Esophagus squamous epithelium (tissue), 5 donors: ENCODE data around the gene RASSF3. TPM values are rescaled to one million over a fixed set of nuclear protein-coding genes. Genes with fewer than 3 reads are reported as not detected.

Experiments
- DNase-seq: peaks from one replicate; lab custom pipeline; 2025; lab: John Stamatoyannopoulos, UW
- H3K27ac ChIP-seq, 4 donors: fragments of 200-600 bp; sonication (generic); one replicate each; pipeline ENCODE4 v1.5.1; 2016 to 2019; ENCODE audit warnings: mild to moderate bottlenecking in 1 of 4
- H3K27me3 ChIP-seq, 4 donors: fragments of 200-600 bp; sonication (generic); 1 replicate in 3 of 4; 2 replicates in 1 of 4; pipeline versions ENCODE4 v1.5.1 to v1.6.0; 2017 to 2021; ENCODE audit warnings: antibody characterized with exemption in 1 of 4
- H3K36me3 ChIP-seq, 3 donors: fragments of 200-600 bp; sonication (generic); one replicate each; pipeline ENCODE4 v1.5.1; 2016 to 2019
- H3K4me1 ChIP-seq, 3 donors: fragments of 200-600 bp; sonication (generic); one replicate each; pipeline ENCODE4 v1.5.1; 2017 to 2019
- H3K4me3 ChIP-seq, 4 donors: fragments of 200-600 bp; sonication (generic); 1 replicate in 3 of 4; 2 replicates in 1 of 4; pipeline ENCODE4 v1.5.1; 2016 to 2019; ENCODE audit warnings: mild to moderate bottlenecking in 2 of 4, moderate library complexity in 1 of 4
- H3K9me3 ChIP-seq, 3 donors: fragments of 200-600 bp; sonication (generic); one replicate each; pipeline ENCODE4 v1.5.1; 2016 to 2019
- CTCF ChIP-seq, 6 experiments: fragments of 450-650 bp in 4 of 6; fragments of 200-600 bp in 2 of 6; sonication (generic) in 2 of 6; IDR thresholded peaks; one replicate each; pipeline ENCODE4 v1.5.1; 2016 to 2019; ENCODE audit warnings: antibody characterized with exemption in 6 of 6, mild to moderate bottlenecking in 4 of 6, moderate library complexity in 4 of 6
- POLR2A ChIP-seq, 4 donors: fragments of 450-650 bp; IDR thresholded peaks; one replicate each; pipeline ENCODE4 v1.6.1; 2017; ENCODE audit warnings: antibody characterized with exemption in 4 of 4, mild to moderate bottlenecking in 4 of 4, moderate library complexity in 3 of 4
- WGBS, 2 donors: methylation state at CpG; one replicate each; pipeline ENCODE4 v1.1.5; 2018; 5-methylcytosine and 5-hydroxymethylcytosine counted together
- intact Hi-C: fragments of 100-400 bp; cut with DNase I; formaldehyde crosslinking; loops from one replicate; pipeline ENCODE4 v1.15.0; 2022
- total RNA-seq, 4 donors: library from RNA; depleted of rRNA; stranded (reverse); fragments of >200 nt; gene quantifications; one replicate each; pipeline ENCODE4 v1.1.0, GENCODE V29; 2016
- donor health status: DM: yes; HTN: yes; CAD: no.

The RASSF3 gene
- total RNA-seq, 4 donors from 2014 or later: 10.4 to 44.4 (median 15.5) TPM

- no peak for DNase-seq
- Histone ChIP-seq H3K27me3 (no peaks in the 10 kb centered on the region), H3K4me3 (no peak overlapping the region), H3K9me3 (peaks cover 0 to 6% (median 0%) of the 10 kb centered on the region in 3 donors), H3K27ac (no peak overlapping the region), H3K36me3 (no peaks in the 10 kb centered on the region), H3K4me1 (peaks cover 4 to 44% (median 13%) of the 10 kb centered on the region in 3 donors)
- TF ChIP-seq CTCF (IDR thresholded peaks at IDR 0.05): no peak
- TF ChIP-seq POLR2A (IDR thresholded peaks at IDR 0.05): no peak
- intact Hi-C loops: no loop called here
- 91 to 93% methylated on average over 5 of the region's 5 CpGs for WGBS, 2 donors
Observed at GRCh38 chr12:64631197-64631596, 20.9 kb downstream of the RASSF3 start.

GRCh38 chr12:64633011-64633939, 23.0 kb downstream of the RASSF3 start:
- intact Hi-C loops: no loop called here
- Histone ChIP-seq H3K27ac (peak overlapping the region in 1 of 4 donors; percentile 18), H3K27me3 (no peaks in the 10 kb centered on the region), H3K9me3 (peaks cover 0 to 6% (median 0%) of the 10 kb centered on the region in 3 donors), H3K4me3 (no peak overlapping the region), H3K36me3 (no peaks in the 10 kb centered on the region), H3K4me1 (peaks cover 4 to 26% (median 9%) of the 10 kb centered on the region in 3 donors)
- no peak for DNase-seq
- TF ChIP-seq CTCF (IDR thresholded peaks at IDR 0.05): no peak
- TF ChIP-seq POLR2A (IDR thresholded peaks at IDR 0.05): no peak
- WGBS, 2 donors: 77 to 81% methylated on average over 5 of the region's 5 CpGs

GRCh38 chr12:64633940-64634337, 23.6 kb downstream of the RASSF3 start:
- no peaks in the 10 kb centered on the region for H3K36me3 ChIP-seq
- TF ChIP-seq POLR2A (IDR thresholded peaks at IDR 0.05) (no peak), CTCF (IDR thresholded peaks at IDR 0.05) (no peak)
- H3K4me1 ChIP-seq: peaks cover 4 to 24% (median 6%) of the 10 kb centered on the region in 3 donors
- H3K4me3 ChIP-seq: no peak overlapping the region
- no peak for DNase-seq
- peak overlapping the region in 1 of 4 donors; percentile 18 for H3K27ac ChIP-seq
- H3K27me3 ChIP-seq: no peaks in the 10 kb centered on the region
- H3K9me3 ChIP-seq: peaks cover 0 to 6% (median 0%) of the 10 kb centered on the region in 3 donors
- intact Hi-C loops: no loop called here

GRCh38 chr12:64634508-64635092, 24.3 kb downstream of the RASSF3 start:
- Histone ChIP-seq H3K4me3 (no peak overlapping the region), H3K27me3 (no peaks in the 10 kb centered on the region), H3K9me3 (peaks cover 0 to 6% (median 0%) of the 10 kb centered on the region in 3 donors), H3K27ac (peak overlapping the region in 1 of 4 donors; percentile 19), H3K36me3 (no peaks in the 10 kb centered on the region), H3K4me1 (peaks cover 4 to 27% (median 6%) of the 10 kb centered on the region in 3 donors)
- DNase-seq: no peak
- TF ChIP-seq POLR2A (IDR thresholded peaks at IDR 0.05) (no peak), CTCF (IDR thresholded peaks at IDR 0.05) (no peak)
- WGBS, 2 donors: 79 to 95% methylated on average over 7 of the region's 7 CpGs
- intact Hi-C loops: no loop called here
